NCI-H2227 (cell line): ENCODE results near the gene CRYBG1.

ENCODE experiments used
- DNase-seq: peaks from one replicate; lab custom pipeline; 2025; ENCODE audit not compliant: unreplicated experiment; lab: John Stamatoyannopoulos, UW

The CRYBG1 gene

DNA sequence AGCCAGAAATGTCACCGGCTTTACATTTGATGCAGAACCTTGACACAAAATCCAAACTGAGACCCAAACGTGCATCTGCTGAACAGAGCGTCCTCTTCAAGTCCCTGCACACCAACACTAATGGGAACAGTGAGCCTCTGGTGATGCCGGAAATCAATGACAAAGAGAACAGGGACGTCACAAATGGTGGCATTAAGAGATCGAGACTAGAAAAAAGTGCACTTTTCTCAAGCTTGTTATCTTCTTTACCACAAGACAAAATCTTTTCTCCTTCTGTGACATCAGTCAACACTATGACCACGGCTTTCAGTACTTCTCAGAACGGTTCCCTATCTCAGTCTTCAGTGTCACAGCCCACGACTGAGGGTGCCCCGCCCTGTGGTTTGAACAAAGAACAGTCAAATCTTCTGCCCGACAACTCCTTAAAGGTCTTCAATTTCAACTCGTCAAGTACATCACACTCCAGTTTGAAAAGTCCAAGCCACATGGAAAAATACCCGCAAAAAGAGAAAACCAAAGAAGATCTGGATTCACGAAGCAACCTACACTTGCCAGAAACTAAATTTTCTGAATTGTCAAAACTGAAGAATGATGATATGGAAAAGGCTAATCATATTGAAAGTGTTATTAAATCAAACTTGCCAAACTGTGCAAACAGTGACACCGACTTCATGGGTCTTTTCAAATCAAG lies 160.3 kb downstream of the CRYBG1 start:
- DNase-seq: no peak

DNA sequence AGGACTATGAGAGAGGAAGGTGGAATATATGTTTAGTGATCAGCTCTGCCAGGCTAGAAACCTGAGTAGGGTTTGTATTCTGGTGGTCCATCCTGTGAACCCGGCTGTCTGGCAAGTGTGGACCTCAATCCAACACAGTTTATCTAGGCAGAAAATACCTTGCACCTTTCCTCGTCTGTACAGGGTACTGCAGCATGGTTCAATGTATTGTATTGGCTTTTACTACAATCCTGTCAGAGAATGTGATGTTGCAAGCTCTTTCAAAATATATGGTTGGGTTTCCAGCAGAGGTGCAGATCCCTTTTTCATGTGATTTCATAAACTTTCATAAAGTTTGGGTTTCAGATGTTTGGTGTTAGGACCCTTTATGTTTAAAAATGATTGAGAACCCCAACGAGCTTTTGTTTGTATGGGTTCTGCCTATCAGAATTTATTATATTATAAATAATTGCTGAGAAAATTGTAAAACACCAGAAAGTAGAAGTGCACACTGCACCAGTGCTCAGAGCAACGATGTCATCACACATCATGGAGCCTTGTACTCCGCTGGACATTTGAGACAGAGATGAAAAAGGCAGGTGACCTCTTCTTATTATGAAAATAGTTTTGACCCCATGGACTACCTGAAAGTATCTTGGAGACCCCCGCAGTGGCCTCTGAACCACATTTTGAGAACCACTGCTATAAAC lies 162.2 kb downstream of the CRYBG1 start:
- no peak for DNase-seq

DNA sequence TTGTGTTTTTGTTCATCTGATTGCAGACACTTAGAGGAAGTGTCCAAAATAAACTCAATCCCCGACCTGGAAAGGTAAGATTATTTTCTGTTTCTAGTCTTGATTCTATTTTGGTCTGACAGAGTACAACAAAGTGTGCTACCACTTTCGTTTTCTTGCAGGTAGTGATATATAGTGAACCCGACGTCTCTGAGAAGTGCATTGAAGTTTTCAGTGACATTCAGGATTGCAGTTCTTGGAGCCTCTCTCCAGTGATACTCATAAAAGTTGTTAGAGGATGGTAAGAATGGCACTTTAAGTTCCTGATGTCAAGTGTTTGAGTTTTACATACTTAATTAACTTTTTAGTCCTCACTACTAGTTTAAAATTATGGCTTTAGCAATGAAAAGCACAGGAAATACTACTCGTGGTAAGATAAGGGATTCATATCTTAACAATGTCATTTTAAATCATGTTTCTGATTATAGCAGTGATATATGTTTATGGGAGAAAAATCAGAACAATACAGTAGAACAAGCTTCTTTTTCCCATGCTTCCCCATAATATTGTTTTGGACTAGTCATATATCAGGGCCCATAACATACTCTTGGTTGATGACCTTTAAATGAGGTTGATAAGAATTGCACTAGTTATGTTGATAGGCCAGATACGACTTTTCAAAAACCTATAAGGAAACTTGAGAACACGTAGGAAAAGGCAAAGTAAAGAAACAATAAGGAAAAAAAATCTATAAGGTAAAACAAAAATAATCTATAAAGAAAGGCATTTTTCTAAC lies 164.8 kb downstream of the CRYBG1 start:
- no peak for DNase-seq

DNA sequence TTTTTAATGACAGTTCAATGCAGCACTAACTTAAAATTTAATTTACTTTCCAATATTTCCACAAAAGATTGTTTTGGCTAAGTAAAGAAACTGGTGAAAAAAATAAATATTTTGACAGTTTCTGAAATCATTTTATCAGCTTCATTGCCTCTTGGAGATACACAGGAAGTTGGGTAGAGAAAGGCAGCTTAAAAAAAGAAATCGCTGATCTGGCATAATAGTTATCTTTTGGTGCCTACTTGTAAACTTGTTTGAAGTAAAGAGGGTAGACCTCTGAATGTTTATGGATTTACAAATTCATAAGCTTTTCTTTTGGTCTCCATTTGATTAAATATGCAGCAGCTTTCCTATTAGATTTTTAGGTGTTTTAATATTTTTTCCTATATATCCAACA lies 165.4 kb downstream of the CRYBG1 start:
- no peak for DNase-seq

DNA sequence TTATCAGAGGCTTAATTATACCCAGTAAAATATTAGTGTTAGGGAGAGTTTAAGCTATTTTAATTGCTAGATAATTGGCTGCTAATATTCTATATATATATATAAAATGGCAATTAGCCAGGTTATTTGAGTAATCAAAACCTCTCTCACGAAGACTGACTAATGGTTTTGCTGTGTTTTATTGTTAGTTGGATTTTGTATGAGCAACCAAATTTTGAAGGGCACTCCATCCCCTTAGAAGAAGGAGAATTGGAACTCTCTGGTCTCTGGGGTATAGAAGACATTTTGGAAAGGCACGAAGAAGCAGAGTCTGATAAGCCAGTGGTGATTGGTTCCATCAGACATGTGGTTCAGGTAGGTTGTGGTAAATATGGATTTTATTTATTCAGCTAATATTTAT lies 166.6 kb downstream of the CRYBG1 start:
- DNase-seq: no peak

DNA sequence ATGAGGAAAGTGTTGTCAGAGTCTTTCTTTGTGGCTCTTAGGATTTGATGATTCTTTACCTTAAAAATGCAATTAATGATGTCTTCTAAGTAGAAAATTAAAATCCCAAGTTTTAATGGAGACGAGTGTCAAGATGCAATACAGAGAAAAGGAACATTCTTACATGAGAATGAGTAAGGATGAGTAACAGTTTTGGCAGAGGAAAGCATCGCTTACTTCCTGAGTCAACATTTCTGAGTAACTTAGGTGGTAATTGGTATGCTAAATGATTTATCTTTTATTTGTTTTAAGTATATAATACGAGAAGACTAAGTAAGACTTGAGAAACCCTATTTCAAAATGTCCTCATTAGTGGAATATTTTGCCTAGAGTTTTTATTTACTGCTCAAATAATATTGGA lies 167.5 kb downstream of the CRYBG1 start:
- no peak for DNase-seq

DNA sequence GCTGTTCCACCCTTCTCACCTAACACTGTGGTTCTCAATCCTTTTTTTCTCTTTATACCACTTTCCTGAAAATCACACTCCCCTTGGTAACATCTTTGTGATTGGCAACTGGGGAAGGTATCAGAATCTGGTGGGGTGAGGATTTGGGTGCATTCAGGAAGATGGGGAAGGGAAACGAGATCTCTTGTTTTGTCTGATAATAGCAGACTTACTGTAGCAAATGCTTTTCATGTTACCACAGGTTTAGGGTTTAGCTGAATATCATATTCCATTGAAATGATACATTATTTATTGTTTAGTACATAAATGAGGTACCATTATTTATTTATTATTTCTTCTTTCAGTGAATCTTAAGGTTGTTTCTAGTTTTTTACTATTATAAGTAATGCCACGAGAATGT lies 168.0 kb downstream of the CRYBG1 start:
- DNase-seq: no peak

DNA sequence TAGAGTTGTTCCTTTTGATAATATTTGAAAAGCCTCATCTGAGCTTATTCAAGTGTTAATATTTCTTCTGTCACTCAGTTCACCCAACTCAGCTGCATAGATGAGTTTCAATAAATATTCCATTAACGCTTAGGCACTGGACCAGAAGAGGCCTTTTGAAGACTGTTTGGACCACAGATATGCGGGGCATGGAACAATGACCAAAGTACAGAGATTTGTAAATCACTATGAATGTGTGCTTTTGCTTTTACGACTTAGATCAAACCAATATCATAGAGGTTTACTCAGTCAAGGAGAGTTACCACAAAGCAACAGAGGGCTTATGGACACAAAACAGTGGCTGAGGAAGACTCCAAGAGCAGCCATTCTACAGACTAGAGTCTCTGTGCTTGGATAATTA lies 168.9 kb downstream of the CRYBG1 start:
- no peak for DNase-seq

DNA sequence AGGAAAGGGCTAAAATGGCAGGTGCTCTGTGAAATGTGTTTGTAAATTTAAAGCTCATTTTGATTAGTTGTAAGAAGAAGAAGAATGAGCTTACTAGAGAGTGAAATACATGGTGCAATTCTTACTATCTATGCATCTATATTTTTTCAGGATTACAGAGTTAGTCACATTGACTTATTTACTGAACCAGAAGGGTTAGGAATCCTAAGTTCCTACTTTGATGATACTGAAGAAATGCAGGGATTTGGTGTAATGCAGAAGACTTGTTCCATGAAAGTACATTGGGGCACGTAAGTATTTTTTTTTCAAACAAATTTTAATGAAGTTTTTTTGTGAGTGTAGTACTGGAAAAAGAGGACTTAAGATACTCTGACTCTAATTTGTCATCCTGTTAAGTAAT lies 169.5 kb downstream of the CRYBG1 start:
- no peak for DNase-seq

DNA sequence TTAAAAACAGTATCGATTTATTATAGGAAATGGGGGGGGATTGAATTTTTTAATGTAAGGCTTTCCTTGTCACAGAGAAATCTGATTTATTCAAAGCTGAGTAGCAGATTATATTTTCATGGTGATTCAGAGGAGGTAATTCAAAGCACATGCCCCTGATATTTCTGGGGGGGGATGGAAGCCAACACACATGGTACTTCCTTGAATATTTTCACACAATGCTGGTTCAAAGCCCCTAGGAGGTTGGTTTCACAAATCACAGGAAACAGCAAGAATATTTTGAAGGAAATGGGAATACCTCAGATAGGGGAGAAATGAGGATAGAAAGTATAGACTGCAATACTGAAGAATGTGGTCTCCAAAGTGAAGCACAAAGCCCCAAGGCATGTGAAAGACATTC lies 170.0 kb downstream of the CRYBG1 start:
- no peak for DNase-seq

DNA sequence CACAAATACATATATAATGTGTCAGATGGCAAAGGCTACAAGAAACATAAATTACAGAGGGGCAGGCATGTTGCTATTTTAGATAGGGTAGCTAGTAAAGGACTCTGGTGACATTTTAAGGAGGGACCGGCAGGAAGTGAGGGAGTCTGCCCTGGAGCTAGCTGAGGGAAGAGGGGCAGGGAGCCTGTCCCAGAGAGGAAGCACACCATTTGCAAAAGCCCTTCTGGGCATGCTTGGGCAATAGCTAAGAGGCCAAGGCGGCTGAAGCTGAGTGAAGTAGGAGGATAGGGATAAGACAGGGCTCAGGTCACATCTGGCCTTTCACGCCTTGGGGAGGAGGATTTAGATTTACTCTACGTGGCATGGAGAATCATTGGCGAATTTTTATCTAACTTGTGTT lies 172.5 kb downstream of the CRYBG1 start:
- no peak for DNase-seq

DNA sequence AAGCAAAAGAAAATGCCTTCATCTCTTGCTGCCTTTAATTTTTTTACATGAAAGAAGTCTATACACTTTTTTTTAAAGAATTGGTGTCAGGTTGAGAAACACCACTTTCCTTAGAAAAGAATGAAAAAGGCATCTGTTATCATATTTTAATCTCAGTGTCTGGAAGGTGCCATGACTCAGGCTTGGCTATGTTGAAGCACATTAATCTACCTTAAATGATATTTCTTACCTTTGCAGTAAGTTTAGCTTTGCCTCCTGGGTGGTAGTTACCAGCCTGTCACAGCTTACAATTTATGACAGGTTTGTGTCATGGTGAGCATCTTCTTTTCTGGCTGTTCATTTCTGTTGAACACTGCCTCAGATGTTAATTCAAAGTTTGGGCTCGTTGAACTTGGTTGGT lies 173.5 kb downstream of the CRYBG1 start:
- DNase-seq: no peak

DNA sequence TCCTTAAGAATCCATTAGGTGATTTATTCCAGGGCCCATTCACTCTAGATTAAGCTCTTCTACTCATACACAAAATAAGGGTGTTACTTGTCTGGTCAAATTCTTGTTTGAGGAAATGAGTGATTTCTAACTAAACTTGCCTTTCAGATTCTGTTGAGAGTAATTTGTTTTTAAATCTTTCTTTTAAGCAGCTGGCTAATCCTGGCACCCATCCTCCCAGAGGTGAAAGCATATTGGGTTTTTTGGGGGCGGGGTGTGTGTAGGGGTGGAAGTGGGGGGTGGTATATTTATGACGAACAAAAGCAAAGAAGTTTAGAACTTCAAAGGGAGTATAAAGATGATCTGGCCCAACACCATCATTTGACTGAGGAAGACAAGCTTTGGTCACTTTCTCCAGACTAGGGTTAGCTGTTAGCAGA lies 174.1 kb downstream of the CRYBG1 start:
- DNase-seq: no peak

DNA sequence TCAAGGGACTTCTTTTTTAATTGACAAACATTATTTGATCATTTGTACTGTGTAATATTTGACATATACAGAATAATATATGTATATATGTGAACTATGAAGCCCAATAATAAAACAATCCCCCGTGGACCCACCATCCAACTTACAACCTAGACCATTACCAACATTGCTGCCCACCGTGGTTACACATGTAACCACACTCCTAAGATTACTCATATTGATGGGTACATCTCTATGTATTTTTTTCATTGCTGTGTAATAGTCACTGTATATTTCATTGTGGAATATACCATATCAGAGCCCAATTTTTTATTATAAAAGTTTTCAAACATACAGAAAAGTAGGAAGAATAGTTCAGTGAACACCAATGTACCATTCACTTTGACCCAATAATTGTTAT lies 174.5 kb downstream of the CRYBG1 start:
- no peak for DNase-seq

DNA sequence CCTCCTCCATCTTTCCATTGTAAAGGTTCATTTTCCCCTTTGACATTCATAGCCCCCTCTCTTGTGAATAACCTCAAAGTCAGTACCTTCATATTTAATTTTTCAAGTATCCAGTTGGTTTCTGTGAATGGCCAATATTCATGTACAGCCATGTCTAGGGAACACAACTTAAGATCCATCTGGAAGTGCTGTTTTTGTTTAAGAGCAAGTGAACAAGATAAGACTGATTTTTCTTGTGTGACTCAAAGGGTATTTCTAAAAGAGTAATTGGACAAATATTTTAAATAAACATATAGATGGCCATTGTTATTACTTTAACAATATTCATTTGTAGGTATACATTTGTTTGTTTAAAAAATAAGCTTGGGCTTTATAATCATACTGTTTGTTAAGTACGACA lies 175.8 kb downstream of the CRYBG1 start:
- DNase-seq: no peak

DNA sequence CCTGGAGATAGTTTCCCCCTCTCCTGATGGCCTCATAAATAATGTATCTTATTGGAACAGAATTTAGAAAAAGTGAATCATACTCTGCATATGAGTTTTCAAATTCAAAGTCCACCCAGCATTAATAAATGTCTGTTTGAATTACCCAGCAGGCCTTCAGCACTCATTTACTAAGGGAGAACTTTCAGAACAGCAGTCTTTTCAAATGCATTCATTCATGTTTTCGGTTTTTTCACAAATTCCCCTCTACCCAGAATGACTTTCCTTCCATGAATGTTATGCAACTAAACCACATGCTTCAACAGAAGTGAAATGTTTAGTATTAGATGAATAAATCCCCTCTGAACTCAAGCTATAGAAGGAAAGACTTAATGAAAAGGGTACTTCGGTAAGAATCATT lies 176.3 kb downstream of the CRYBG1 start:
- DNase-seq: no peak

DNA sequence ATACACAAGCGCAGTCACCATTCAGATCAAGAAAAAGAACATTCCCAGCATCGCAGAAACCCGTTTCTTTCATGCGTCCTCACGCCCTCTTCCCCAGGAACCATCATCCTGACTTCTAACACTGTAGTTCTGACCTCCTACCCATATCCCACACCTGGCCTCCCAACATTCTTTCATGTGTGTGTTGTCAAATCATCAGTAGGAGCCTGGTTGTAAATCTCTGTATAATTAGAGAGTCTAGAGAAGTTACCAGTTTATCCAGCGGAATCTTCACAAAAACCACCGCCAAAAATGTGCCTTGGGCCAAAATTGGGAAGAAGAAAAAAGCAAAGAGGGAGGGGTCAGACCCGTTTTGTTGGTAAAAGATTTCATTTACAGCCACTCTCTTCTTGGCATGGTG lies 177.1 kb downstream of the CRYBG1 start:
- DNase-seq: no peak

DNA sequence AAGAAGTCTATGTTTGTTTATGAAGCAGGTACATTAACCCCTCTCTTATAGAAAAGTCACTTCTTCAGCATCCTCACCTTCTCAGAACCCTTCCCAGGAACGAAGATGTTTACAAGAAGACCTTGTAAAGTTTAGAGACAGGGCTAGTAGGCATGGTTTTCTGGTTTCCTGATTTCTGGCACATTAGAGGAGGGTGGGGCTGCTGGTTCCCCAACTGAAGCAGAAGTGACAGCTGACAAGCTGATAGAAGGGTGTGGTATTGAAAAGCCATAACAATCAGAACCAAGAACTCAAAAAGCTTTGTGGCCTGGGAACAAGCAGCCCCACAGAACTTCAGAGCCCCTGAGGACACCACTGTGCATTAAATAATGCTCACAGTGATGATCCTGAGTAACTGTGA lies 177.6 kb downstream of the CRYBG1 start:
- no peak for DNase-seq

DNA sequence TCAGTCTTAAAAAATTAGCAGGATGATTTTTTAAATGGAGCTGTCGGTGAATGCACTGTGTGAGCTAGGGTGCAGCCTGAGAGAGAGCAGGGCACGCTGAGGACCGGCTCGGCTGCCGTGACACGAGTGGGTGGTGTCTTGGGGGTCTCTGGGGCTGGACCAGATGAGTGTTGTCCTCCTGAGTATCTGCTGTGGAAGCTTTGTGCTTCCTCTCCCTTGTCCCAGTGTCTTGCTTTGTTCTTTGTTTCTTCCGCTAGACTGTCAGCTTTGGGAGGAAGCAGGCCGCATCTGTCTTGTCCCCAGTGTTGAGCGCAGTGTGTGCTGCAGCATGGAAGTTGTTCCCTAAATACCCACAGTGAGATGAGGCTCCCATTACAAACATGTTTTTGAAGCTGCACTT lies 179.4 kb downstream of the CRYBG1 start:
- DNase-seq: no peak

DNA sequence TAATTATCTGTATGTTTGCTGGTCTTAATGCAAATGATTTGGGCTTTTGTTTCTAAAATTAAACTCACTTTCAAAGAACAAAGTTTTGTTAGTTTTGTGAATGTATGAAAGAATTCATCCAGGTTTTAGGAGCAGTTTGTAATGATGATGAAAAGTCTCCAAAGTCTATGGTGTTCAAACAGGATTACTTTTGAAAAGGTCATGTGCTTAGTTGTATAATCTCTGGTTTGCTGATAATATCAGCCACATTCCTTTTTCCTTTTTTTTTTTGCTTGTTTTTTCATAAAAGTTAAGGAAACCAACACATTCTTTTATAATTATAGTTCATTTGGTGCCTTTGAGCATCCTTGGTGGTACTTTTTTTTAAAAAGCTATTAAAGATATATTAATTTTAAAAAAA lies 179.9 kb downstream of the CRYBG1 start:
- no peak for DNase-seq

DNA sequence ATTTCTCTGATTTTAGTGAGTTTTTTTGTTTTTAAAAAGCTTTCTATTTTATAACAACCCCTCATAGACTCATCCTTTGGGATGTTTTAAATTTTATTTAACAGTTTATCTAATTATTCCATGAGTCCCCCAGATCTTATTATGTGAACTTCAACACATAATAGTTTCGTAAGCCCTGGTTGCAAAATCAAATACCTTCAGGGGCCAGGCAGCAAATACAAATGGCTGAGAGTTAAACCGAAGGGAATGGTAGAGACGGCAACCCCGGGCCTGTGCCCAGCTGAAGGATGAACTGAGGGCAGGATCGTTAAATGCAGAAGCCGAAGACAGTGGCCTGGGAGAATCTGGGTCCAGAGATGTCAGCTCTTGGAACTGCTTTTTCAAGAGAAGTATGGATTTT lies 180.4 kb downstream of the CRYBG1 start:
- no peak for DNase-seq

DNA sequence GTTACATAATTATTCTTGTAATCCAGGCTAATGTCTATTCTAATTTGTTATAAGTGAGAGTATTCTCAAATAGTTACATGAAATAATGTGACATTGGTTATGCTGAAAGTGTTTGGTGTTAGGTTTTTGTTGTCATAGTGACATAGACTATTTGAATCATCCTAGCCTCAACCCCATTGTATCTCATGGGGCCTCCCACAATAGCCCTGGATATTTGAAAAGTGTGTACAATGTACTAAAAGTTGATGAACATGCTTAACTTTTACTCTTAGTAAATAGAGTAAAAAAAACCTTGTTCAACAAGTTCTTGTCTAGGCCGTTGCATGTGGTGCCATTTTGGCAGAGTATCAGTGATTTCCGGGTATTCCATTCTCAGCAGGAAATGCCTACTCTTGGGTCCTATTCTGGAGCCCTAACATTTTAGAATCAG lies 185.8 kb downstream of the CRYBG1 start:
- no peak for DNase-seq
